Ovary (tissue), 9 donors: Measurements from ENCODE around the gene SPTBN5. TPM values are rescaled to one million over a fixed set of nuclear protein-coding genes. Genes with fewer than 3 reads are reported as not detected.

Experiments used
- DNase-seq, 5 donors: peaks; one replicate each; pipeline ENCODE4 v3.0.0-alpha.2; 2019 to 2020
- H3K27ac ChIP-seq, 2 donors: fragments of 200-600 bp; one replicate each; pipeline versions ENCODE4 v1.5.1 to v1.8.0; 2019 to 2022
- H3K27me3 ChIP-seq: fragments of 200-600 bp; one replicate; pipeline ENCODE4 v1.8.0; 2022
- H3K36me3 ChIP-seq: fragments of 200-600 bp; sonication (generic); one replicate; pipeline ENCODE4 v1.5.1; 2019
- H3K4me1 ChIP-seq: one replicate; pipeline ENCODE4 v1.8.1; 2013; ENCODE audit warnings: mild to moderate bottlenecking, moderate library complexity; ENCODE audit not compliant: insufficient read depth
- H3K4me3 ChIP-seq: fragments of 200-600 bp; sonication (generic); one replicate; pipeline ENCODE4 v1.5.1; 2017
- H3K9me3 ChIP-seq, 2 donors: fragments of 200-600 bp in 1 of 2; sonication (generic) in 1 of 2; one replicate each; pipeline versions ENCODE4 v1.5.1 to v1.8.1; 2013 to 2019; ENCODE audit warnings: mild to moderate bottlenecking in 1 of 2, moderate library complexity in 1 of 2
- CTCF ChIP-seq, 3 donors: fragments of 450-650 bp in 2 of 3; fragments of 200-600 bp in 1 of 3; IDR thresholded peaks; one replicate each; pipeline versions ENCODE4 v1.5.1 to v1.8.0; 2016 to 2022; ENCODE audit warnings: antibody characterized with exemption in 3 of 3, mild to moderate bottlenecking in 1 of 3
- EP300 ChIP-seq: sonication (generic); formaldehyde crosslinking; IDR thresholded peaks from one replicate; pipeline ENCODE4 v1.6.1; 2017; ENCODE audit warnings: antibody characterized with exemption
- POLR2A ChIP-seq: fragments of 450-650 bp; IDR thresholded peaks from one replicate; pipeline ENCODE4 v1.6.1; 2017; ENCODE audit warnings: antibody characterized with exemption, mild to moderate bottlenecking, moderate library complexity
- WGBS, 3 donors: extraction: QIAGEN DNeasy Blood & Tissue Kit in 1 of 3; methylation state at CpG; one replicate each; pipeline versions ENCODE4 v1.1.5 to v1.1.7; 2013 to 2017; 5-methylcytosine and 5-hydroxymethylcytosine counted together
- intact Hi-C, 4 donors: fragments of 100-400 bp; cut with DNase I; formaldehyde crosslinking; loops; one replicate each; pipeline versions ENCODE4 v1.11.0 to v1.15.1; 2022 to 2023
- polyA plus RNA-seq, 2 donors: library from polyadenylated mRNA; stranded (reverse); fragments of 200-250 nt in 1 of 2; fragments of 350-450 nt in 1 of 2; fragmentation: Illumina TruSeq in 1 of 2; extraction: RNeasy Lipid Tissue Mini Kit (QIAGEN cat#74804) in 1 of 2; gene quantifications; one replicate each; pipeline ENCODE4 v1.2.3, GENCODE V29; 2013 to 2014
- total RNA-seq, 7 donors: library from RNA; depleted of rRNA in 2 of 7; stranded (reverse); fragments of >200 nt in 2 of 7; fragmentation: NEBNext Ultra II Directional in 3 of 7; extraction: Animal tissue kit (Norgen Biotek cat#: 25700) in 3 of 7; gene quantifications; one replicate each; pipeline versions ENCODE4 v1.1.0 to v1.2.4, GENCODE V29; 2016 to 2023
- donor health status: DM: no; HTN: no; CAD: no; lungs with moderate emphysema.
- donor health status: DM: no; HTN: no; CAD: no.
- donor health status: Bipolar disorder and iron deficiency.
- donor health status: DM: yes; HTN: yes; CAD: no.
- donor health status: DM: no; HTN: no; CAD: no.
- donor health status: DM: yes; HTN: yes; CAD: no.

The SPTBN5 gene
- total and polyA plus RNA-seq, 9 donors = 0.28 to 1.5 (median 0.77) TPM

GRCh38 chr15:41866263-41866703, 27.6 kb downstream of the SPTBN5 start:
- no peaks in the 10 kb centered on the region for H3K9me3 ChIP-seq
- TF ChIP-seq EP300 (no peak), CTCF (IDR thresholded peaks at IDR 0.05) (no peak), POLR2A (no peak)
- no peak overlapping the region for H3K27ac ChIP-seq
- intact Hi-C loops = no loop called here
- no peaks in the 10 kb centered on the region for H3K4me1 ChIP-seq
- no peaks in the 10 kb centered on the region for H3K36me3 ChIP-seq
- 78 to 82% (median 81%) methylated on average over 7 to 8 of the region's 8 CpGs for WGBS, 3 donors
- H3K27me3 ChIP-seq = no peaks in the 10 kb centered on the region
- DNase-seq = no peak
- H3K4me3 ChIP-seq = no peak overlapping the region

GRCh38 chr15:41865490-41866055, 28.3 kb downstream of the SPTBN5 start:
- Histone ChIP-seq H3K9me3 (no peaks in the 10 kb centered on the region), H3K27me3 (no peaks in the 10 kb centered on the region), H3K4me1 (no peaks in the 10 kb centered on the region), H3K4me3 (no peak overlapping the region), H3K27ac (no peak overlapping the region), H3K36me3 (no peaks in the 10 kb centered on the region)
- intact Hi-C loops = no loop called here
- 77 to 86% (median 78%) methylated on average over 18 of the region's 18 CpGs for WGBS, 3 donors
- TF ChIP-seq POLR2A = no peak
- TF ChIP-seq CTCF (IDR thresholded peaks at IDR 0.05) = no peak
- no peak for TF ChIP-seq EP300
- DNase-seq = no peak

GRCh38 chr15:41862515-41863116, 31.2 kb downstream of the SPTBN5 start:
- no peaks in the 10 kb centered on the region for H3K4me1 ChIP-seq
- H3K36me3 ChIP-seq = no peaks in the 10 kb centered on the region
- H3K9me3 ChIP-seq = no peaks in the 10 kb centered on the region
- no peak overlapping the region for H3K27ac ChIP-seq
- DNase-seq = no peak
- TF ChIP-seq CTCF (IDR thresholded peaks at IDR 0.05) (no peak), EP300 (no peak), POLR2A (no peak)
- 77 to 90% (median 87%) methylated on average over 15 to 19 of the region's 19 CpGs for WGBS, 3 donors
- intact Hi-C loops = no loop called here
- H3K27me3 ChIP-seq = no peaks in the 10 kb centered on the region
- no peak overlapping the region for H3K4me3 ChIP-seq

- 78 to 87% (median 82%) methylated on average over 18 of the region's 18 CpGs for WGBS, 3 donors
- Histone ChIP-seq H3K4me3 (no peak overlapping the region), H3K36me3 (no peaks in the 10 kb centered on the region), H3K27me3 (no peaks in the 10 kb centered on the region), H3K9me3 (no peaks in the 10 kb centered on the region), H3K4me1 (no peaks in the 10 kb centered on the region), H3K27ac (no peak overlapping the region)
- DNase-seq = no peak
- TF ChIP-seq CTCF (IDR thresholded peaks at IDR 0.05) (no peak), POLR2A (no peak), EP300 (no peak)
- intact Hi-C loops = no loop called here
Observed at GRCh38 chr15:41861736-41862356, 32.0 kb downstream of the SPTBN5 start.
